ENCODE results near the gene SLC41A2. TPM values are rescaled to one million over a fixed set of nuclear protein-coding genes. Genes with fewer than 3 reads are reported as not detected.

Gene SLC41A2, protein sequence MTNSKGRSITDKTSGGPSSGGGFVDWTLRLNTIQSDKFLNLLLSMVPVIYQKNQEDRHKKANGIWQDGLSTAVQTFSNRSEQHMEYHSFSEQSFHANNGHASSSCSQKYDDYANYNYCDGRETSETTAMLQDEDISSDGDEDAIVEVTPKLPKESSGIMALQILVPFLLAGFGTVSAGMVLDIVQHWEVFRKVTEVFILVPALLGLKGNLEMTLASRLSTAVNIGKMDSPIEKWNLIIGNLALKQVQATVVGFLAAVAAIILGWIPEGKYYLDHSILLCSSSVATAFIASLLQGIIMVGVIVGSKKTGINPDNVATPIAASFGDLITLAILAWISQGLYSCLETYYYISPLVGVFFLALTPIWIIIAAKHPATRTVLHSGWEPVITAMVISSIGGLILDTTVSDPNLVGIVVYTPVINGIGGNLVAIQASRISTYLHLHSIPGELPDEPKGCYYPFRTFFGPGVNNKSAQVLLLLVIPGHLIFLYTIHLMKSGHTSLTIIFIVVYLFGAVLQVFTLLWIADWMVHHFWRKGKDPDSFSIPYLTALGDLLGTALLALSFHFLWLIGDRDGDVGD
- polyA plus RNA-seq (2012; ENCODE audit: insufficient read length, low read depth): 2.5 TPM

- TF ChIP-seq REST (IDR thresholded peaks at IDR 0.05; ENCODE audit: insufficient read depth in 1 of 2, low read depth in 2 of 2, low read length in 2 of 2) (no peak), FOXP2 (optimal IDR thresholded peaks at IDR 0.05; ENCODE audit: borderline replicate concordance, extremely low read depth, extremely low read length, insufficient read depth) (no peak), SIN3A (IDR thresholded peaks at IDR 0.05; ENCODE audit: borderline replicate concordance, insufficient read depth, low read length) (peak; percentile 63; the same call in 1 of the 2 replicates), TAF1 (IDR thresholded peaks at IDR 0.05; ENCODE audit: borderline replicate concordance, insufficient read depth, low read length) (peak; percentile 14; the same call in 1 of the 2 replicates), POLR2AphosphoS5 (IDR thresholded peaks at IDR 0.05; ENCODE audit: low read depth, low read length) (peak; percentile 35; the same call in 1 of the 2 replicates)
These were observed at the start of gene SLC41A2 for GRCh38 chr12:104958001-104958804. SLC41A2 (minus strand) TSS chr12:104958290; CDS start chr12:104928527, 29,763 bp downstream.

GRCh38 chr12:105001476-105001875, 43.4 kb upstream of the SLC41A2 start:
- TF ChIP-seq FOXP2 (optimal IDR thresholded peaks at IDR 0.05; ENCODE audit: borderline replicate concordance, extremely low read depth, extremely low read length, insufficient read depth) (no peak), REST (IDR thresholded peaks at IDR 0.05; ENCODE audit: insufficient read depth in 1 of 2, low read depth in 2 of 2, low read length in 2 of 2) (no peak), TAF1 (IDR thresholded peaks at IDR 0.05; ENCODE audit: borderline replicate concordance, insufficient read depth, low read length) (no peak), POLR2AphosphoS5 (IDR thresholded peaks at IDR 0.05; ENCODE audit: low read depth, low read length) (no peak), SIN3A (IDR thresholded peaks at IDR 0.05; ENCODE audit: borderline replicate concordance, insufficient read depth, low read length) (no peak)

DNA sequence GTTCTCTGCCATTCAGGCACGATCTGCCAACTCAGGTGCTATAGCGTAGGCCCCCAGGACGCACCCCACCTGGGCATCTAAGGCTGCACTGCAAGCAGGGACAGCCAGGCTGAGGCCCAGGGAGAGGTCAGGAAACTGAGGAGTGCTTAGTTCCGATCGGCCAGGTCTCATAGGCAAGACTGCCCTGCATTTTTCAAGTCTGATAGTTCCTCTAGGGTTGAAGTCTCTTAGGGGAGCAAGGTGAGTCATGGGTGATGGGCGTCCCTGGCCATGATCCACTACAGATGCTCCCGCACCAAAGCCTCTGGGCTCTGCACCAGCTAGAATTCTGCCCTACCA, 41.2 kb upstream of the SLC41A2 start:
- TF ChIP-seq POLR2AphosphoS5 (IDR thresholded peaks at IDR 0.05; ENCODE audit: low read depth, low read length) (no peak), SIN3A (IDR thresholded peaks at IDR 0.05; ENCODE audit: borderline replicate concordance, insufficient read depth, low read length) (no peak), TAF1 (IDR thresholded peaks at IDR 0.05; ENCODE audit: borderline replicate concordance, insufficient read depth, low read length) (no peak), FOXP2 (optimal IDR thresholded peaks at IDR 0.05; ENCODE audit: borderline replicate concordance, extremely low read depth, extremely low read length, insufficient read depth) (no peak), REST (IDR thresholded peaks at IDR 0.05; ENCODE audit: insufficient read depth in 1 of 2, low read depth in 2 of 2, low read length in 2 of 2) (no peak)

- no peak for TF ChIP-seq FOXP2 (optimal IDR thresholded peaks at IDR 0.05; ENCODE audit: borderline replicate concordance, extremely low read depth, extremely low read length, insufficient read depth)
- no peak for TF ChIP-seq POLR2AphosphoS5 (IDR thresholded peaks at IDR 0.05; ENCODE audit: low read depth, low read length)
- TF ChIP-seq TAF1 (IDR thresholded peaks at IDR 0.05; ENCODE audit: borderline replicate concordance, insufficient read depth, low read length): no peak
- TF ChIP-seq REST (IDR thresholded peaks at IDR 0.05; ENCODE audit: insufficient read depth in 1 of 2, low read depth in 2 of 2, low read length in 2 of 2): no peak
- no peak for TF ChIP-seq SIN3A (IDR thresholded peaks at IDR 0.05; ENCODE audit: borderline replicate concordance, insufficient read depth, low read length)
These were observed 40.6 kb upstream of the SLC41A2 start for GRCh38 chr12:104998423-104999346.
